HG02852 (cell line): ENCODE measurements around the gene HTR3C.

Experiments
- ATAC-seq: cut with Tn5 transposase; IDR thresholded peaks from one replicate; pipeline ENCODE4 v1.9.1; 2021; ENCODE audit warnings: mild to moderate bottlenecking, moderate library complexity; ENCODE audit not compliant: unreplicated experiment

HTR3C gene

DNA sequence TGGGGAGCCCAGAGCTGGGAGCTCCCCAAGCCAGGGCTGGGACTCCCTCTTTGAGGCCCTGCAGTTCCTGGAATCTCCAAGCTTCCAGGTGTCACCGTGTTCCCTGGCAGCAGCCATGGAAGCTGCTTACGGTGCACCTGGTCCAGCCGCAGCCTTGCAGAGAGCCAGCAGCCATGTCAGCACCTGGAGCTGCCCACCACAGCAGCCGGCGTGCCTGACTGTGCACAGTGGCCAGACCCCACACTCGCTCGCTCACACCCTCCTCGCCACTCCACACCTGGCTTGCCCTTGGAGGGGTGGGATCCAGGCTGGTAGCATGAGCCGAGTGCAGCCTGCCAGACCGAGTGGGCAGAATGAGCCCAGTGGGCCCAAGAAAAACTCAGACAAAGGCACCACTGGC lies 29.2 kb downstream of the HTR3C start:
- no peak for ATAC-seq

DNA sequence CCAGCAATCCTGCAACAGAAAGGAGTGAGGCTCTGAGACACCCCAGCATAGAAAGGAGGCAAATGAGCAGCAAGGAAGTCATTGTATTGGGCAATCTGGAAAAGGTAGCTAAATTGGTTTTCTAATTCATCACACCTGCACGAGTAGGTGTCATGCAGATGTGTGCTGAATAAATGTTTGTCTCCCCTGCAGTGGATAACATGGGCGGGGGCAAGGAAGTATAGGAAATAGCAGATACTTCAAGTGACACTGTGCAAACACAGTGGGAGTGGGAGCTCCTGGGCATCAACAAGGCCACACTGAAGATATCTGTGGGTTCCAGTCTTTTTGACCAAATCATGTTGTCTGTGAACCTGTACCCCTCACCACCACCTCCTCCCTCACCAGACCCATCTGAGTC lies 29.6 kb downstream of the HTR3C start:
- ATAC-seq: no peak

DNA sequence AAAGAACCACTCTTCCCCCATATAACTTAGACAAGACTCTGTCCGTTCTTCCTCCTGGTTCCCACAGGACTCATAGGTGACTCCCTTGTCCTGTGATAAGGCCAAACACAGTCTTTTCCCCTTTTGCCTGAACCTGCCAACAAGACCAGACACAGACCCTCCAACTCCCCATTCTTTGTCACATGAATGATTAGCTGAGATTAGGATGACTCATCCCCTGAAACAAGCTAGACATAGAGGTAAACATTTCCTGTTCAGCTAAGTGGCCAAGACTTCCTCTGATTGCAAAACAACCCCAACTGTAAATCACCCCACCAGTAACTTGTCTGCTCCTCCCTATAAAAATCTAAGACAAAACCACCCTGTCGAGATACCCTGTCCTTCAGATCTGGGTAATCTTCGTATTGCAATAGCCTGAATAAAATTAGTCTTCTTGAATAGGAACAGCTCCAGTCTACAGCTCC lies 32.6 kb downstream of the HTR3C start:
- no peak for ATAC-seq

DNA sequence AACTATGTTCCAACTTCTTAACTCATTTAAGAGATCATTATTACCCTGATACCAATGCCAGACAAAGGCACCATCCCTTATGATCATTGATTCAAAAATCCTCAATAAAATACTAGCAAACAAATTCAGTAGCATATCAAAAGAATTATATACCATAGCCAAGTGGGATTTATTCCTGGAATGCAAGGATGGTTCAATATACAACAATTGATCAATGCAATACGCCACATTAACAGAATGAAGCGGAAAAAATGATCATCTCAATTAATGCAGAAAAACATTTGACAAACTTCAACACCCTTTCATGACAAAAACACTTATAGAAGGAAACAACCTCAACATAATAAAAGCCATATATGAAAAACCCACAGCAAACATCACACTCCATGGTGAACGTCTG lies 39.4 kb downstream of the HTR3C start:
- no peak for ATAC-seq

DNA sequence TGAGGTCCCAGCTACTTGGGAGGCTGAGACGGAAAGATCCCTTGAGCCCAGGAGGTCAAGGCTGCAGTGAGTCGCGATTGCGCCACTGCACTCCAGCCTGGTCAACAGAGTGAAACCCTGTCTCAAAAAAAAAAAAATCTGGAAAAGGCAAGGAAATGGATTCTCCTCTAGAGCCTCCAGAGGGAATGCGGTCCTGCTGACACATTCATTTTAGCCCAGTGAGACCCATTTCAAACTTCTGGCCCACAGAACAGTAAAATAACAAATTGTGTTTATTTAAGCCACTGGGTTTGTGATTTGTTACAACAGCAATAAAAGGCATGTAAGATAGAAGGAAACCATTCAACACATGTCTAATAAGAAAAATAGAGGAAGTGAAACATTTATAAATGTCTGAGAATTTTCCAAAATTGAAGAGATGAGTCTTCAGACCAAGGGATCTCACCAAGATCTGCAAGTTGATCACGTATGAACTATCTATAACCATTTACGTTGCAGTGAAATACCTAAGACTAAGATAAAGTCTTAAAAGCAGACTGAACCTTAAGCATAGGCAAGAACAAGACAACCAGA lies 44.0 kb downstream of the HTR3C start, which contains the start of gene HTR3E:
HTR3E (plus strand) TSS at position 254 of the 573 bp plus-strand sequence. CDS start 466 bp downstream, outside the sequence.
- ATAC-seq: no peak

DNA sequence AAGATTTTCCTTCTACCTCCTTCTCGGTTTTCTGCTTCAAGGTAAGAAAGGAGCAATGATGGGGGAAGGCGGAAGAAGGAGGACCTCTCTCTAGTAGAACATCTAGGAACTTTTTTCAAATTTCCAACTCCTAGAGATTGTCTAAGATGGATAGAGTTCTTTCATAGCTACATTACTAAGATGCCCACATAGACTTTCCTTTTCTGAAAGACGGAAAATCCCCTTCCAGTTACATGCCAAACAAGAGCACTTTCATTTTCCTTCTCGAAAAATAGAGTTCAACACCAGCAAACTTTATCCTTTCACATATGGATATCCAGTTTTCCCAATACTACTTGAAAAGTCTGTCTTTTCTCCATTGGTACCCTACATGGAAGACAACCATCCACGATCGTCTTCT lies 44.7 kb downstream of the HTR3C start:
- no peak for ATAC-seq

DNA sequence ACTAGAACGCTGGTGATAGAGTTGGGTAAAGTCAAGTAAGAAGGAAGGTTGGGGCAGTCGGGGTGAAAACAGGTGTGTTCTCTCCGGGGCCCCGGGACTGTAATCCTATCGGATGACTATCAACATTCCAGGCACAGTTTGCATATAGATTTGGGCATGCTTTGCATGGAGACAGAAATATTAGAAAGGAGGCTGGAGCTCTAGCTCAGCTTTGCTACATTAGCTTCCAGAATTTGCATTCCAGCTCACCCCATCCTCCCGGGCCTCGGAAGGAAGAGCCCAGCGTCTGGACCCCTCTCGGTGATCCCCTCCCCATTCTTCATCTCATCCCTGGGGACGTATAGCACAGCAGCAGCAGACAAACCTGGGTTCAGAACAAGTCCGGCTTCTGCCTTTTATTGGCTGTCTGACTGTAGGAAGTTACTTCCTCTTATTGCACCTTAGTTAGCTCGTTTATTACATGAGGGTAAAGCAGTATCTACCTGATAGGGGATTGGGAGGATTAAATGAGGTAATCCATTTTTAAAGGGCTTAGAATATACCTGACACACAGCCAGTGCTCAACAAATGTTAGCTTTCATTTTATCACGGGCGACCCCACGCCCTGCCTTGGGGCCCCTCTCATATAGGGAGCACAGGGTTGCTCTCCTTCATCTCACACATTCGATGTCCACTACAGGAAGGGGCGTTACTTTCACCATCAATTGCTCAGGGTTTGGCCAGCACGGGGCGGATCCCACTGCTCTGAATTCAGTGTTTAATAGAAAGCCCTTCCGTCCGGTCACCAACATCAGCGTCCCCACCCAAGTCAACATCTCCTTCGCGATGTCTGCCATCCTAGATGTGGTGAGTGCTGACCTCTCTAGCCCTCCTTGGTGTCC lies 47.2 kb downstream of the HTR3C start:
- no peak for ATAC-seq
